DMS114 treated with DMSO at 0.1 percent for 48 hours (cell line): ENCODE results near the gene CELA2A.
A peak's percentile ranks its signal among the peaks of the same experiment; 100 is the strongest.

Source experiments
- DNase-seq: peaks from one replicate; lab custom pipeline; 2025; ENCODE audit not compliant: unreplicated experiment; lab: John Stamatoyannopoulos, UW

Gene CELA2A

DNA sequence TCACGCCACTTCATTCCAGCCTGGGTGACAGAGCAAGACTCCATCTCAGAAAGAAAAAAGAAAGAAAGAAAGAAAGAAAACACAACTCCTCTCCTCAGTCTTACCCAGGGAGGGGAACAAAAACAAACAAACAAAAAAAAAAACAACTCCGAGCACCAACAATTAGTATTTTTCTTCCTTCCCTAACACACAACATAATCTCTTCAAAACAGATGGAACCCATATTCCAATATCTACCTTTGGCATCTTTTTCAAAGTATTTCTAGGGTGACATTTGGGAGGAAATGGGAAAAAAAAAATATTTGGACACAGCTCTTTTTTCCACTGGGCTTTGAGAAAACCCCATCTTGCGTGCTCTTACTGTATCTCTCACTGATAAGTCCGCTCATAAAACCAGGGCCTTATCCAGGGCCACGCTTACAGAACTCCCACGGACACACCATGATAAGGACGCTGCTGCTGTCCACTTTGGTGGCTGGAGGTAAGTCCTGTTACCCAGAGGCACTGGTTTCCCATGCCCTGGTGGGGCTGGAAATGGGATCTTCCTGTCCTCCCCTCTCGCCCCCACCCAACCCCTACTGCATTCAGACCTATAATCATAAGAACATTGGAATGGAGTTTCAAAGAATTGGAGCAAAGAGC is at the start of gene CELA2A:
TSS of gene CELA2A (plus strand) at position 420 of the 642 bp plus-strand sequence. CDS start at position 442, 22 bp downstream.
- no peak for DNase-seq

DNA sequence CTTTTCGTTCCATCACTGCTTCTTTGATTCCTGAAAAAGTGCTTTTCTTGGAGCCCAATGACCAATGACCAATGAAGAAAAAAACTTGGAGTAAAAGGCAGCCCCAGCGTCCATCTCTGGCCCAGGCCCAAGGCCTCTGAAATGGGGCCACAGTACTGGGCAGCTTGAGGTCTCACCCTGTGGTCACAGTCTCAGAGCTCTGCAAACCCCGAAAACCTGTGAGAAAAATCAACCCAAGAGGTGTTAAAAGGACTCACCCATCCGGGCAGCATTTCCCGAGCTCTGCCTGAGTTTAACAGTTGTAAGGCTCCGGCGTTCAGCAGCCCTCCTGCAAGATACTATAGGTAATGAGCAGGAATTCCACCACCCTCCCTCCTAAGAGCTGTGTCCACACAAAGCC is 49.0 kb upstream of the CELA2A start:
- no peak for DNase-seq

DNA sequence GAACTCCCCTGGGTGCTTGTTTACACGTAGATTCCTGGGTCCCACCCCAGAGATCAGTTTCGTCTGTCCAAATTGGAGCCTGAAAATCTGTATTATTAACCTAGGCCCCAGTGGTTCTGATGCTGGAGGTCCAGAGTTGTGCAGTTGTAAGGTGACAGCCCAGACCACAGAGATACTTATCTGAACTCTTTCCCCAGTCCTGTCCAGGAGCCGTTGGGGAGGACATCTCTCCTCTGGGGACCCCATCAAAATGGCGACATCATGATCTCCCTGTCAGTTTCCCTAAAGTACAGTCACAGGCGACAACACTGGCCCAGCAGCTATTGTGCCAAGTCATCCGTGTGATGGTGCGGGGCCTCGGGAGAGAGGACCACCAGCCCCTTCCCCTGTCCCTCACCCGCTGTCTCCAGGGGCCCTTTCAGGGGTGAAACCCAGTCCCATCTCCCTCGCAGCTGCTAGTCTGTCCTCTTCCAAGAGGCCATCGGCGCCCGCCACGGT is 47.6 kb upstream of the CELA2A start:
- DNase-seq = no peak

DNA sequence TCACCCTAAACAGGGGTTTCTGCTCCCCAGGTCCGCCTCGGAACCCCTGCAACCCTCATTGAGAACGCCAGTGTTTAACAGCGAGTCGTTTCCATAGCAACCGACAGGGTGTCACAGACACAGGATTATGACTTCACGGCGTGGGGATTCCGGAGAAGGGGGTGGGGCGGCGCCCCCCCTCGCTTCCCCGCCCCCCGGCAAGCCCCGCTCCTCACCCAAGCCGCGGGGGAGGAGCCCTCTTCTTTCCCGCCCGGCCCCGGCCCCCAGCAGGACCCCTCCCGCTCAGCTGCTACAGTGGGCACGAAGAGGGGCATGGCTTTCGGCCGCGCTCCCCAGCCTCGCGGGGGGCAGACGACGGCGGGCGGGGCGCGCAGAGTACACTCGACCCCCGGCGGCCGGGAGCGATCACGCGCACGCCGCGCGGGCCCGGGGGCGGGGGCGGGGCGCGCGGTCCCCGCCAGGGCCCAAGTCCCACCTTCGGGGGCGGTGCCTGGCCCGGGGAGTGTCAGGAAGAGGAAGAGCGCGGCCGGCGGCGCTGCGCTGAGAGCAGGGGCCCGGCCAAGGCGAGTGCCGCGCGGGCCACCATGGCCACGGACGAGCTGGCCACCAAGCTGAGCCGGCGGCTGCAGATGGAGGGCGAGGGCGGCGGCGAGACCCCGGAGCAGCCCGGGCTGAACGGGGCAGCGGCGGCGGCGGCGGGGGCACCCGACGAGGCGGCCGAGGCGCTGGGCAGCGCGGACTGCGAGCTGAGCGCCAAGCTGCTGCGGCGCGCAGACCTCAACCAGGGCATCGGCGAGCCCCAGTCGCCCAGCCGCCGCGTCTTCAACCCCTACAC is 46.9 kb upstream of the CELA2A start, which contains the start of gene EFHD2:
TSS of gene EFHD2 (plus strand) at position 501 of the 835 bp plus-strand sequence. CDS start at position 585, 84 bp downstream.
- DNase-seq = peak; percentile 49

DNA sequence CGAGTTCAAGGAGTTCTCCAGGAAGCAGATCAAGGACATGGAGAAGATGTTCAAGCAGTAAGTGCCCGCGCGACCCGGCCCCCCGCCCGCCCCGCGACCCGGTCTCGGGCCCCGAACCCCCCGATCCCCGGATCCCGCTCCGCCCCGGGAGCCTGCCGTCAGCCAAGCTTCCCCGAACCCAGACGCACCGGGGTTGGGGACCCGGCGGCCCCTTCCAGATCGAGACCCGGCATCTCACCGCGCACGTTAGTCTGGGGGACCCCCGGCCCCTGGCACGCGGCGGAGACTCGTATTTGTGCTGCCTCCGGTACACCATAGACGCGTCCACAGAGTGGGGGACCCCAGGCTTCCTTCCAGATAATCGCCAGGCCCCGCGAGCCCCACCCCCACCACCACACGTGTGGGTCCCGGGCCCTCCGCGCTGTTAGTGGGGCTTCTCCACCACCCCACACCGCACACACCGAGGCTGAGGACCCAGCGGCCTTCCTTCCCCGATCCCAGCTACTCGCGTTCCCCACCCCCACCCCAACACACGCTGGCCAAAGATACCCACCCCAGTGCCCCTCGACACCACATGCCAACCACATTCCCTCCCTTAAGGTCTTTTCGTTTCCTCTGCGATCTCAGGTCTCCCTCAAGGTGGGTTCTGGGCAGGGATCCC is 46.2 kb upstream of the CELA2A start:
- DNase-seq = no peak

DNA sequence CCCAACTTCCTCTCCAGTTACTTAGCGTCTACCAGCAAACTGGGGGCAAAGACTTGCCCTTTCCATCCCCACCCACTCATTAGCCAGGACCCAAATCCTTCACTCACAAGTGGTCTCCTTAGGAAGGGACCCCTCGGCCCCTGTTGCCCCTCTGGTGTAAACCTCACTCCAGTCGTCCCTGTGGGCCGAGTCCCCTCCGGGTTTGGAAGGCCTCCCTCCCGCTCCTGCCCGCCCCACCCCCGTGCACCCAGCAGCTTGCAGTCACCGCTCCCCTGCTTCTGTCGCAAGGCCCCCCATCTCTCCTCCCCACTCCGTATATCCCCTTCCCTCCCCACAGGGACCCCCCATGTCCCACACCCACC is 45.7 kb upstream of the CELA2A start:
- no peak for DNase-seq

DNA sequence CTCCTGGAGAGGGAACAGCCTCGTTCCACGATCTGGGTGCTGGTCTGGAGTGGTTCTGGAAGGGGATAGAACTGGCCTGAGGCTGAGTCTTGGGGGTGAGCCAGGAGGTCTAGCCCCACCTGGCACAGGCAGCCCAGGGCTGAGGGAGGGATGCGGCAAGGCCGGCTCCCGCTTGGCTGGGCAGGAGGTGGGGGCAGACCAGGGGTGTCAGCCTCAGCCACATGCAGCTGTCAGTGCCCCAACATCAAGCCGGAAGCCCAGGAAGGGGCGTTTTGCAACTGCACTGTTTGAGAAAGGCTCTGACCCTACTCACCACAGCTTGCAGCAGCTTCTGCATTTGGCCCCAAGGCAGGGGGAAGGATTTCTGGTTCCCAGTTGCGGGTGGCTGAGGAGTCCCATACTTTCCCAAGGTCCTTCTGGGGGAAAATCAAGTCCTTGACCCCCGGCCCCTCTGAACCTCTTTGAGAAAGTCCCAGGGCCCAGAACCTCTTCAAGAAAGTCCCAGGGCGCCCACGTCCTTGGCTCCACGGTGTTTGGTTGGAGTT is 44.9 kb upstream of the CELA2A start:
- no peak for DNase-seq

DNA sequence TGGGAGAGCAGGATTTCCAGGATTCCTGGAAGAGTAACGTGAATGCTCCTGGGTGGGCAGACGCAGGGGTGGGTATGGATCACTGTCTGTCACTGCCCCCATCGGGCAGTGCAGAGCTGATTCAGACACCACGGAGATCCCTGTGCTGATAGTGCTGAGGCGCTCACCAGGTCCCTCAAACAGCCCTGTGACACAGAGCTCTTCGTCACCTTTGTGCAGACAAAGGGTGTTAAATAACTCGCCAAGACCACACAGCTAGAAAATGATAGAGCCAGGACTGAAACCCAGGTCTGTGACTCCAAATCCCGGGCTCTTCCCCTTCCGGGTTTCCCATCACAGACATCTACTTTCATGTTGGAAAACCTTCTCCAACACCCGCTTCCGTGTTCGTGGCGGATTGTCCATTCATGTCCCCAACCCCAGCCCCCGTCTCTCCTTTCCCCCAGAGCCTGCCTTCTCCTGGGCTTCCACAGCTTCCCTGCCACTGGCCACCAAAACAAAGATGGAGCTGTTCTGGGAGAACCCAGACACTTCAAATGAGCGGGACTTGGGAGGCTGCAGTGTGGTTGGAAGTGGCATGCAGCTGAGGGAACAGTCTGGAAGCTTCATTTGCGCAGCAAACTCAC is 44.2 kb upstream of the CELA2A start:
- no peak for DNase-seq

DNA sequence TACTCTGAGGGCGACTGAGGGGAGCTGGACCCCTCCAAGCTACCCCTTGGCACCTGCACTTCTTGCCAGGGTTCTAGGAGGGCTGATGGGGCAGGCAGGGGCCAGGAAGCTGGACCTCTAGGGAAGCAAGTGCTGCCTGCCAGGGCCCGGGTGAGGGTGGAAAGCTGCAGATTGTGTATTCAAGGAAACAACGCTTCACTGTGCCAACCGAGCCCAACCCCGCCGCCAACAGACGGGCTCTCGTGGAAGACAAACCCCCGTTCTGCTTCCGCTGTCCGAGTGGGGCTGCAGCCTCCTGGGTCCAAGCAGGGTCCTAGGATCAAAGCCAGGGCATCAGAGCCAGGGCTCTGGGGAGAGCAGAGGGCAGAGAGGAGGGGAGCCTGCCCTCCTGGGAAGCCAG is 43.7 kb upstream of the CELA2A start:
- no peak for DNase-seq

DNA sequence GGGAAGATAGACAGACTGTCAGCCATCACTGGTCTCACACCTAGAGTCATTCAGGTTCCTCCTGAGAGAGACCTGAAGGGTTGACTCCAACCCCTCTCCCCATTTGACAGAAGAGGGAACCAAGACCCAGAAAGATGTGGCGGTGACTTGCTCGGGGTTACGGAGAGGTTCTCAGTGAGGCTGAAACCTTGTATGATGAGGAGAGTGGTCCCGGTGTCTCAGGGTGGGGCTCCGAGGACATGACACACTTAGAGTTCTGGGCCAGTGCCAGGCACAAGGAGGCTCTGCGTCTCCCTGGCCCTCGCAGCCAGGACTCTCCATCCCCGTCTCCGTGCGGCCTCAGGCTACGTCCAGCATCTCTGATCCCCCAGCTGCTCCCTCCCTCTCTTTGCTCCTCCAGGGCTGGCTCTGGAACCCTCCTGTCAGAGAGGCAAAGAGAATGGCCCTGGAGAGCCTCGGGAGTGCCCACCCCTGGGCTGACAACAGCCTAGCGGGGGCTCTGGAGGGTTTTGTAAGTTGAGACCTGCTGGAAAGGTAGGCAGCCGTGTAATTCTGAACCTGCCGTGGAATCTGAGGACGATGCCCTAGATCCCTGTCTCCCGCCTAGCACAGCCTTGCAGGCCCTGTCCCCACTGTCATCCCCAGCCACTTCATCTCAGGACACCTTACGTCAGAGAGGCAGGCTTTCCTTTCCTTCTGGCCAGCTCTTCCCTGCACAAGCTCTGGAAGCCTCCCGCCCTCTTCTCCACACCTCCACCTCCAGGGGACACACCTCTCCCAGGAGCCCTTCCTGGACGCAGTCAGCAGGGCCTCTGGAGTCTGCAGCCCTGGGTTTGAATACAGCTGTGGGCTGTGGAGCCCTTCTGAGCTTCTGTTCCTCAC is 42.7 kb upstream of the CELA2A start:
- DNase-seq = no peak

DNA sequence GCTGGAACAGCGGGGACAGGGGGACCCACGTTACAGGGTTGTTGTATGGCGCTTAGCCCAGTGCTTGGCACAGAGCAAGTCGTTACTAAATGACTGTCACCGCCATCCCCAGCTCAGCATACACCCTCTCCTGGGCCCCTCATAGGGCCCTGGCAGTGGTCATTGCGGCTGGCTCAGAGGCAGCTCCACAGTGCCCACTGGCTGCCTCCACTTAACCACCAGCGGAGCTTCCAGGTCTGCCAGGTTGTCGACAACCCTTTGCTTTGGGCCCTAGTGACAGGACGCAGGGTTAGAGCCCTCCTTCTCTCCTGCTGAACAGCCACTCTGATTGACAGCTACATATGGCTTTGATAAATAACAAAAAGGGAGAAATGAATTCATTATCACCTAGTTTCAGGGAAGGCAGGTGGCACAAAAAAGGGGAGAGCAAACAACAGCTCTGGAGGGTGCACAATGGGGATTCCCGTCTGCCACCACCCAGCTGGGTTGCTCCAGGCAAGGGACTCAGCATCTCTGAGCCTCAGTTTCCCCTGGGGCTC is 42.0 kb upstream of the CELA2A start:
- DNase-seq = no peak

DNA sequence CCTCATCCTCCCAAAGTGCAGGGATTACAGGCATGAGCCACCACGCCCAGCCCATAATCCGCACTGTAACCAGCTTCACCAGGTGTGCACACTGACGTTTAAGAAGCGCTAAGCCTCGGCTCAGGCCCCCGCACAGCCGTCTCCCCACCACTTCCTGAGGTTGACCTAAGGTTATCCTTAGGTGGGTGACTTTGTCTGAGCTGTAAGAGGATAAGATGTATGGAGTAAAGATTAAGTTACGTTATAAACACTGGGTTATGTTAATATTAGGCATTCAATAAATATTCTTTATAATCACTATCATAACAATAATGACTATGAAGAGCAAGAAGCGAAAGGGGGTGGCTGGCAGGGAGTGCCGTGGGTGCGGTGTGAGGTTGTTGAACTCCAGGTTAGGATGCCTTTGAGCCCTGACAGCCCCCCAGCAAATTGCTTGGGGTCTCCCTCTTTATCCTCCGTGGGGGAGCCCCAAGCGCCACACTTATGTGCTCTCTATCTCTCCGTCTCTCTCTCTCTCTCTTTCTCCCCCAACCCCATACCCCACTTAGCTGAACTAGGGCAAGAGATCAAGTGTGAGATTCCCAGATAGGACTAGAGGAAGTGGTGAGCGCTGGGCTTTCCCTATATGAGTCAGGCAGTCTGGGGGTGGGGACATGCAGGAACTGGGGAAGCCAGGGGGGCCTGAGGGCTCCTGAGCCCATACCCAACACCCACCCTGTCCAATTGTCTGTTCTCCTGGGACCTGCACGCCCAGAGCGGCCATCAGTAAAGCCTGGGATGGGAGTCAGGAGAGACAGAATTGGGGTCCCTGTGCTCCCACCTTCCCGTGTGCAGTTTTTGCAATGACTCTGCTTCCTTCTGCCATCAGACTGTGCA is 39.2 kb upstream of the CELA2A start:
- DNase-seq = no peak

DNA sequence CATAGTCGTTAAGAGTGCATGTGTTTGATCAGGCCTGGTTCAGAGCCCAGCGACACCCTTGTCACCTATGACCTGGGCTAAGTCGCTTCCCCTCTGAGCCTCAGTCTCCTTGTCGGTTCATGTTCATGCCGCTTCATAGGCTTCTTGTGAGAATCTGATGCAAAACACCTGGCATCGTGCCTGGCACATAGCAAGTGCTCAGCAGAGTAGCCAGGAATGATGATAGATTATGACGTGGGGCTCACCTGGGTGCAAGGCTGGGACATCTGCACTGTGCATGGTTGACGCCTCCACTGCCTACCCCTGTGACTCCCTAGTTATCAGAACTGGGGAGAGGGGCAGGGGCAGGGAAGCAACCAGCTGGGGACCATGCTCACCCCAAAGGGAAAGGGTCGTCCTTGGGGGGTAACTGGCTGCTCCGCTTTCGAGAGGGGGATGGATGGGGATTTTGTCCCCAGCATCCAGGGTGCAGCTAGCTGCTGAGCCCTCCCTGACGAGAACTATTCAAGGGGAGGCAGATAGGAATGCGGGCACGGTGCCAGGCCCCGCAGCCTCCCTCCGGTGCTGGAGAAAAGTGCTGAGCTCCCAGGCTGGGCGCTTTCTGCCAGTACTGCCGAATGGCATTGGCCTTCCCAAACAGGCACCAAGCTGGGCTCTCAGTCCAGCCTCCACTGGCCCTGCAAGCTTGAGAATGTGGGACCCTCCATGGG is 37.6 kb upstream of the CELA2A start:
- no peak for DNase-seq

DNA sequence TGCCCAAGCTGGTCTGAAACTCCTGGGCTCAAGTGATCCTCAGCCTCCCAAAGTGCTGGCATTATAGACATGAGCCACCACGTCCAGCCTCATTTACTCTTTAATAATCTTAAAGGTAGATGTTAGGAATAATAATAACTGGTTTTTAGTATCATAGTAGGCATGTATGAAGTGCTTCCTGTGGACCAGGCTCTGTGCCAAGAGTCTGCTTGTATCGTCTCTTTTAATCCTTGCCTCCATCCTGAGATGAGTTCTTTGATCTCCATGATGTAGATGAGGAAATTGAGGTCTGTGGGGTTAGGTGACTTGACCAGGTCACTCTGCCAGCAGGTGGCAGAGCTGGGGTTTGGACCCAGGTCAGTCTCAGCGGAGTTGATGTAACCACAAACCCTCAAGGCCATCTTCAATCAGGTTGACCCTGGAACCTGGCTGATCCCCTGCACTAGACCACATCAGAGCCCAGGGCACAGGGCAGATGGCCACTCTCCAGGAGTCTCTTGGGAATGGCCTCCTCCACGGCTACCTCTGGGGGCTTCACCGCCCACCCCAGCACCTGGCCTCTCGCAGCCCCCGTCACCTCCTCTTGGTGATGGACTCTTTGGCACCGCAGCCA is 35.6 kb upstream of the CELA2A start:
- DNase-seq = no peak

DNA sequence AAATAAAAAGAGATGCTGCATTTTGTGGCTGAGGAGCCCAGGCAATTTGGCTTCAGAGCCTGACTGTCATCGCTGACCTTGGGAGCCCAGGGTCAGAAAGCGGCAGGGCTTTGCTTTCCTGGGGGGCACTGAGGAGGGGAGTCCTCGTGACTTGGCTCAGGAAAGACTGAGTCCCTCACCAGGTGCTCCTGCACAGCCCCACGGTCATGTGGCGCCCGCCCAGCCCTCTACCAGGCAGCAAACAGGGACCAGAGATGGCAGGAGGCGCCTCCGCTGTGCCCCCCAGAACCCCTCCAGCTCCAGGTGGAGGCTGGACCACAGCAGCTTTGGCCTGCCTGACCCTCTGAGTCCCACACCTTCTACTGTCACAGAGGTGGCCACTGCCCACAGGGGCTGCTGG is 33.7 kb upstream of the CELA2A start:
- DNase-seq = no peak

DNA sequence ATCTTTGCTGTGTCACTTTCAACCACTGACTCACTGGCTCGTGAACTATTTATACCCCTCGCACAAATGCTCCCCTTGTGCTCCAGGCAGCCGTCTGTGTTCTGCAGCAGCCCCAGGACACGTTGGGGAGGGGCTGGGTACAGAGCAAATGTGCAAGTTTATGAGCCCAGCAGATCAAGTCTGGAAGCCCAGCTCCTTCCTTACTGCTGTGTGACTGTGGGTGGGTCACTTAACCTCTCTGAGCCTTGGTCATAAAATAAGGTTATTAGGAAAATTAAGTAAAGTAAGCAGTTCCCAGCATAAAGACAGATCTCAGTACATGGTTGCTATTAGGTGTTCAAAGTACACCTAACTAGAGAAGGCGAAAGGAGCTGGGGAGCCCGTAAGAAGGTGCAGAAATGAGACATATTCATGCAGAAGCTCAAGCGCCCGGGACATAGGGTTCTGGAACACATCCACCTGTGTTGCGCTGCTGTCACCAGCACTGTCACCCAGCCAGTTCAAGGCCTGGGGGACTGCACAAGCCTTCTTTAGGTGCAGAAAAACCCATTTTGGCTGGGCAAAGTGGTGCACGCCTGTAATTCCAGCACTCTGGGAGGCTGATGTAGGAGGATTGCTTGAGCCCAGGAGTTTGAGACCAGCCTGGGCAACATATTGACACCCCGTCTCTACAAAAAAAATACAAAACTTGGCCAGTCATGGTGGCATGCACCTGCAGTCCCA is 33.0 kb upstream of the CELA2A start:
- DNase-seq = no peak

DNA sequence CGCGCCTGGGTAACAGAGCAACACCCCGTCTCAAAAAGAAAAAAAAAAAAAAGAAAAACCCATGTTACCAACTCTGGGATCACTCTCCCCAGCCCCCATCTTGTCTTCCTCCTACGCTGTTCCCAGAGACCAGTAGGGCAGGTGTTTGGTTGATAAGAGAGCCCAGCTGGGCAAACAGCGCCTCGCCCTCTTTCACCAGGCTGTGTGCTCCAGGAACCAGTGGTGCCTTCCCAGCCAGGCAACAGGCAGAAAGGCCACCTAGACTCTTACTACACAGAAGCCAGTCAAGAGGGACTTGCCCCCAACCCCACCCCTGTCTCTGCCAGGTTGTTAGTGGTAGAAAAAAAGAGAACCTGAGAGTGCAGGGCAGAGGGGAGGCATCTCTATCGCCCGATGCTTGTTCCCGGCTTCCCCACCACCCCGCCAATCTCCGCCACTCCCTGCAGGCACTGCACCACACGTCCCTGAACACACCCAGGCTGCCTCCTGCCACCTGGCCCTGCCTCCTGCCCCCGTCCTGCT is 32.3 kb upstream of the CELA2A start:
- no peak for DNase-seq
